Measurements from ENCODE around the gene CELF2.

Gene CELF2

DNA sequence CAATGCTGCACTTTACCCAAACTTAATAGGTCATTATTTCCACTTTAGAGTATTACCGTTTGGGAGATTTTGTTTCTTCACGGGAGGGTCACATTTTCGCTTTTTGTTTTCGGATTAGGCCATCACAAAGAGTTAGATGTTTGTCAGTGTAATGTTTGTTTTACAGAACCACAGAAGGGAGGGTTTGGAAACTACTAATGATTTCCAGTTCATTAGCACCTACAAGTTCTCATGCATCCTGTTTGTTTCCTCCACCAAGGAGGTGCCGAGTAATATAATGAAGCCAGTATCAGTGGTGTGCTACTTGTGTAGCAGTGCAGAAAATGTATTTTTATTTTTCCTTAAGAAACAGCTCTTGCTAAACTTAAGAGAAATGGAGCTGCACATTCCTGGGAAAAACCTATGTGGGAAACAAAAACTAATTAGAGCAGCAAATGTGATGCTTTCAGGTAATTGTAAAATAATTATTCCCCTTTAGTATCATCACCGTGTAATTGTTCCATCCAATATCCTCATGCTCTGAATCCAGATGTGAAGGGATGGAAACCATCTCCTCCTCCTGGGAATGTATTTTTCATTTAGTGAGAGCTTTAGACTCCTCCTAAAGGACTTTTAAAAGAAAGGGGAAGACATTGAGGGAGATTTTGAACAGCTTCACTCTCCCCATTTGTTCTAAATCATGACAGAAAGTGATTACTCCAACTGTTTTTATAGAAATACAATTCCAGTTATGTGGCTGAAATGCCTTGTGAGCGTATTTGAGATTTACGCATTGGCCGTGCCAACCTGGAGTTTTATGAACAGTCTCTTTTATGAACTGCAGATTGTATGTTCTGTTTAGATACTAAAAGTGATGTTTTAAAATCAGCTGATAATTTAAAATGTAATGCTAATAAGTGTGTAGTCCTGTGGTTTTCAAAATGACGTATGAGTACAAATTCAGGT, 5.6 kb downstream of the CELF2 start:
- DNase-seq = no peak

DNA sequence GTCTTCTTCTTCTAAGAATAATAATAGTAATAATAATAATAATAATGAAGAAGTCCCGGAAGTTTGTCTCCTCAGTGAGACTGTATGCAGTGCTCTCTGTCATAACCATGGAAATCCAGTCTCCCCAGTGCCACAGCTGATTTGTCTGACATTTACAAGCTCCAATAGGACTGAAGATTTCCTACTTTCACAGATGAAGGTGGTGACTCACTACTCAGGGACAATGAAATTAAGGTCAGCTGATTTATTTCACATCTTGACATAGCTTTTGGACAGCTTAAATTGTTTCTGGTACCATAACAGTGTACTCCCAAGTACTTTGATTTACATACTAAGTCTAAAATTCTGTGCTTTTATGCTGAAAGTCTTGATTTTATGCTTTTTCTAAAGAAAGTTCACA, 6.9 kb downstream of the CELF2 start:
- DNase-seq = peak; percentile 48 to 59

DNA sequence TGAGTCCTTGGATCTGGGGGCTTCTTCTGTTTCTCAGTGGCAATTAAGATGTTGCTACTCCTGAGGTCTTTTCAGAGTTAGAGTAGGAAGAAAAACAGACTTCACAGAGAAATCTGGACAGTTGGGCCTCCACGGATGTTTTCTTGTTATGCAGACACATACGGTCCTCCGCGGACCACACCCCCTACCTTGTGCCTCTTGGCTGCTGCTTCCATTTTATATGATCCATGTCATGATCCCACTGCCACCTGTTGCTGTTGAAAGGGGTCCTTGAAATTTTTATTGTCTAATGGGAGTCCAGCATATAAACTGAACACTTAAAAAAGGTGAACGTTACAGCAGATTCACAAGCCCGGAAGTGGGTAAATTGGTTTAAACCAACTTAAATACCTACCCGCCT, 8.3 kb downstream of the CELF2 start:
- DNase-seq = no peak

DNA sequence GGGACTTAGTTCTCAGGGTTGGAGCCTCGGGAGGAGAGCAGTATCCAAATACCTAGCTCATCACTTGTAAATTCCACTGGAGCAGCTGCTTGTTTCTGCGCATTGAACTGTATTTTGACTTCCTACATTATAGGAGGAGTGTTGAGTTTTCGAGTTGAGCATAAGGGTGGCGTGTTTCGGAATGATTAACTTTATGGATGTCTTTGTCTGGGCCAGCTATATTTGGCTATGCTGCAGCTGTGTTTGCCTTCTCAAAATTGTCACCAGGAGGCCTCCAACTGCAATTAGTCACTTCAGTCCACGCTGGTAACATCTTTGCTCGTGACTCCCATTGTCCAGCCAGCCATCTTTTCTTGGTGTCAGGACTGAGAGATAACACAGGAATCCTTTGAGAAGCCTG, 9.1 kb downstream of the CELF2 start:
- no peak for DNase-seq

DNA sequence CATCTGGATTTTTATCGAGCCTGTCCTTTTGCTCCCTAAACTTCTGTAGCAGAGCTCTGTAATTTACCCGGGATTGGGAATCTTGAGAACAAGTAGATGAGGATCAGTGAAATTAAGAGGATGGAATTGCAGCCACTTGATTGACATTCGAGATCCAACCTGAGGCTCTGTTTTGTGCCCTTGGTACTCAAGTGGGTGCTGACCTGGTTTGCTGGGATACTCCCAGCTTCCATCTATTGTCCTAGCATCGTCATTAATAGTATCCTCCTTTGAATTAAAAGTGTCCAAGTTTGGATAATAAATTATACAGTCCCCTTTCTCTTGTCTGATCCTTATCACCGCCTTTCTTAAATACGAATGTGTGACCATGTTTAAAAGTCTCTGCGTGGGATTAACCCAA, 17.1 kb downstream of the CELF2 start:
- DNase-seq = no peak

DNA sequence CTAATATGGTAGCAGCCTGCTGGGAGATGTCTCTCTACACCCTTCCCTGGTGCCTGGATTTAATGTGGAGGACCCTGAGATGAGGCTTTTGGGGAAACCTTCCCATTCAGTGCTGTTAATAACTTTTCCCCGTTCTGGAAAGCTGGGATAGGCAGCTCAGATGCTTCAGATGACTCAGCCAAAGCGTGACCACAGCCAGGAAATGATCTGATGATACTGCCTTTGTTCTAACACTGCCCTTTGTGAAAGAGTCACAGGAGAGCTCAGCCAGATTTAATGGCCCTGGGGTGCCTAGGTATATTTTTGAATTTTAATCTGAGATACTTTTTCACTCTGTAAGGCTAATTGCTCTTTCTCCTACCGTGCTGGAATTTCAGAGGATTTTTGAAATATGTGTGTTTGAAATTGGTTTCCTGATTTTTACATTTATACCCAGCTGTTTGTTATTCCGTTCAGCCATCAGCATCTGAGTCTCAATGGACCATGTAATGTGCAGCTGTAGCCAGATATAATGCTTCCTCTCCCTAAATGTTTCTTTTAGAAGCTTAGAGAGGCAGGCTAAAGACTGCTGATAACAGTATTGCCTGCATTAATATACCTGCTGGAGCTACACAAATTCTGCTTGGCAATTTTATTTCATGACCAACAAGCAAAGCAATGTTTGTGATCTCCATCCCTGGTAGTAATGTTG, 17.8 kb downstream of the CELF2 start:
- DNase-seq = no peak

DNA sequence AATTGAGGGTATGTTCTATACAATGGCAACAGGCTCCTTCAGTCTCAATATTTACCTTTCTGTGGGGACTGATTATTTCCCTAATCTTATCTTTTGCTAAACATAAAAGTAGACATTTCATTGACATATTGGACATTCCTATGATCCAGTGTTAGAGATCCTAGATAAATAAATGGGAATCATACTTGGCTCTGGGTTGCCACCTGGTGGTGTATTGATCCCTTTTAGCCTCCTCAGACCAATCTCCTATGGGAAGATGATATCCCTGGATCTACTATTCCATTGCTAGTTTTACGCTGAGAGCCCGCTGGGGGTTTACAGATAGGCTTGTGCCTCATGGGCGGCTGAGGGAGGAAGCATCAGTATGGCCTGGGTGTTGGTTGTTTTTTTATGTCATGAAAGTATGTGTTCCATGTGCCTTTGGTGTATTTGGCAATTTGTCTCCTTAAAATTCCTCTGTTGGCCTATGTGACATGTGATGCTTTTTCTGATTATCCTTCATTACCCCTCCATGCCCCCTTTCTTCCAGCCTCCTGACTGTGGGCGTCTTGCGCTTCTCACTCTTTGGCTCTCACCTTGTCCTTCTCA, 18.8 kb downstream of the CELF2 start:
- DNase-seq = peak in 1 of 2 donors; percentile 48

DNA sequence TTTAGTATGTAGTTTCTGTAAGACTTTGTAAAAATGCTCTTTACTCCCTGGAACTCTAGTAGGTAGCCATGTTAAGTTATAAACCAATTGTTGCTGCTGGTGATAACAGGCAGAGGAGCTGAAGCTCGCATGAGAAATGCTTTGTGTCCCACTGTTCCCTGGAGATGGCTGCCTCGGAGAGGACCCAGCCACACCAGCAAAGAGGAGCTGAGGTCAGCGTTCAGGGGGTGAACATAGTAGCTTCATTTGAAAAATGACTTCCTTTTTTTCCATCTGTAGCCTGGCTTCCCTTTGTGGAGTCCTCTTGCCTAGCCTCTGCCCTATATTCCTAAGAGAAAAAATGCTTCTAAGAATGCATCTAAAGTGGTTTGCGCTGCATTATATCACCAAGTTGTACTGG, 20.3 kb downstream of the CELF2 start:
- no peak for DNase-seq

DNA sequence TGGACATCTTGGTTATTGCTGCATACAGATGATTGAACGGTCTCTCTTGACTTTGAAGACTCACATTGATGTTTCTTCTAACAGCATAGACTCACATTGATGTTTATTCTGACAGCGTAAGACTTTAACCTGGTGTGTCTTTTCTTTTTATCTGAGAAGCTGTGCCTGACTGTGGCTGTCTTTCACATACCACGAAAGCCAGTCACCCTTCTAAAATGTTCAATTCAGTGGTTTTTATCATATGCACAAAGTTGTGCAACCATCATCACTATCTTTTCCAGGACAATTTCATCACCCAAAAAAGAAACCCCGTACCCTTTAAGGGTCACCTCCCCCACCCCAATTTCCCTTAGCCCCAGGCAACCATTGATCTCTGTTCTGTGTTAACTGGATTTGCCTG, 24.7 kb downstream of the CELF2 start:
- no peak for DNase-seq

DNA sequence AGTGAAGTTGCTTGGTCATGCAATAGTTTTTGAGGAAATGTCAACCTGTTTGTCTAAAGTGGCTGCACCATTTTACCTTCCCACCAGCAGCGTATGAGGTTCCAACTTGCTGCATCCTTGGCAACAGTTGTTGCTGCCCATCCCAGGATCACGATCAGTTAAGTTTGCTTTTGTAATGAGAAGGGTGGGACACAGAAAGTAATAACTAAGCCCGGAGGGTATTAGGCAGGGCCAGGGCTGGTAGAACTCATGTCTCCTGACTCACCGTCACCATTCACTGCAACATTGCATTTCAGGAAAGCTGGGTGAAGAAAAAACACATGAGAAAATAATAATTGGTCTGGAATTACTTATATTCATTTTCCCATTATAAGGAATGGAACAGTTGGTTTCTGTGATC, 25.4 kb downstream of the CELF2 start:
- DNase-seq = no peak

DNA sequence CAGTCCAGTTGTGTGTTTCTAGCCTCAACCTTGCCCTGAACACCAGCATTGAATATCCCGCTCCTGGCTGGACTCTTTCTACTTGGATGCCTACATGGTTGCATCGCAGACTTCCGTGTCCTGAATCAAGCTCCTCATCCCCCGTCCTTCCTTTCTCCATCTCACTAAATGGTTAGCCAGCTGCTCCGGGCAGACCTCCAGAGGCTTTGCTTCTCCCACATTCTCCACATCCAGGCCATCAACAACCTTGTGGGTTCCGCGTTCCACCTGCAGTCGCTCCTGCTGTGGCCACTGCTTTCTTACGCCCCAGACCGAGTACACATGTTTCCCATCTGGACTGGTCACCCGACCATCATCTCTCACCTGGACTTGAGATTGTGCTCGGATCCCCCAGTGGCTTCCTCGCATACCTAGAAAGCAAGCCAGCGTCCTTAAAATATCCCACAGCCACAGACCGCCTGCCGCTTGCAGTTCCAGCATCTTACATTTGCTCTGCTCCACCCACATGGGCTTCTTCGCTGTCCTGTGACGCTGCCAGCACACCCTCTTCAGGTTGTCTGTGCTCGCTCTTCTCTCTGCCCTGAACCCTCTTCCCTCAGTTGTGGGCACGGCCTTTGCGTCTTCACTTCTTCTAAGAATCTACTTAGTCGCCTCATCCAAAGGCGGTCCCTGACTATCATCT, 25.9 kb downstream of the CELF2 start:
- DNase-seq = no peak

DNA sequence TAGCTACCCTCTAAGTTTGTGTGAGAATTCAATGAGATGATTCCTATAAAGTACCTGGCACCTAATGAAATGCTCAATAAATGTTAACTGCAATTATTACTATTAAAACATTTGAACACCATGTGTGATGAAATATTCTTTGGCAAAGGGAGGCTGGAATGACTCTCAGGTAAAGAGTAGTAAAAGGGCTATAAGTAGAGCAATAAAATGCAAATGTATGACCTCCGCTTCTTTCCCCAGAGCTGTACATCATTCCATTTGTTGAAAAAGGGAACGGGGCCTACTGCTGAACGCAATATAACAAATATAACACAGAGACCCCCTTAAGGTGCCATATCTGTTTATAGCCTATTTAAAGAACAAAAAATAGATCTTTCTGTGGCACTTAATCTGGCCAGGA, 27.8 kb downstream of the CELF2 start:
- no peak for DNase-seq

DNA sequence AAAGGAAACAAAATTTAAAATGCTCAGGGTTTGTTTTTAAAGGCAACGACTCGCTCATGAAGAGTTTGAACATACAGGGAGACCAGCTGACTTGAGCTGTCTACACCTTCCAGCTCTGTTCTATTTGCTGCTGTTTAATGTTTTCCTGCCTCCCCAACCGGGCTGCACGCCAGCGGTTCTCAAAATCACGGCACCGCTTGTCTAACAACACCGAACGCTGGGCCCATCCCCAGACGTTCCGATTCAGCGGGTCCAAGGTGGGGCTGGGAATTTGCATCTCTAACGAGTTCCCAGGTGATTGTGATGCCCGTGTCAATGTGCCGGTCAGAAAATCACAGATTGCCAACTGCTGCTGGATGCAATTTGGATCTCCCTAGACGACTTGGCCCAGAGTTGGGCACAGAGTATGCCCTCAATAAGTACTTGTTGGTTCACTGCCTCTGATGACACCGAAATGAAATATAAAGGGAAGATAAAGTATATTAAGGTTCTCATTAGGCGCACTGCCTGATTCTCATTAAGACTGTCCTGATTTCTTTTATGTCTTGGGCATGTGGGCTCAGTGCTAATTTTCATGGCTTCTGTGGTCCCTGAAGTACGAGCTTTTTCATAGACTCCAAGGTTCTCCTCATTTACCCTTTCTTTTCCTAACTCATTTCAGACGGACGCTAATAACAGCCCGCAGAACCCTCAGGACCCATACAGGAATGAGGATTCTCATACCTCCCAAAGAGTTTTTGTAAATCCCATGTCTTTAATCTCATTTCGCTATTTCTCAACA, 28.5 kb downstream of the CELF2 start:
- DNase-seq = no peak

DNA sequence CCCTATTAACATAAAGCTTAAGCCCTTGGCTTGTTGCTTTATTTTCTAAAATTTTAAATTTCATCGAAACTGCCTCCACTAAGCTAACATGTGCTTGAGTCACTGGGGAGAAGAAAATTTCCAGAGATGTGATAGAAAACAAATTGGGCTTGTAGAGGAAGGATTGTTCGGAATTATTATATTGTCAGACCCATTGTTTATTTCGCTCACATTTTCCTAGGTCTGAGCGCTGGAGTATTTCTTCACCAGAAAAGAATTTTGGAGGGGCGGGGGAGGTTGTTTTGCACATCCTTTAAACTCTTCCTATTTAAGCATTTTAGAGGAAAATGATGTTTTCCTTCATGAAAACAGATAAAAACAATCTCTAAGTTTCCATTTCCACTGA, 29.1 kb downstream of the CELF2 start:
- DNase-seq = no peak

DNA sequence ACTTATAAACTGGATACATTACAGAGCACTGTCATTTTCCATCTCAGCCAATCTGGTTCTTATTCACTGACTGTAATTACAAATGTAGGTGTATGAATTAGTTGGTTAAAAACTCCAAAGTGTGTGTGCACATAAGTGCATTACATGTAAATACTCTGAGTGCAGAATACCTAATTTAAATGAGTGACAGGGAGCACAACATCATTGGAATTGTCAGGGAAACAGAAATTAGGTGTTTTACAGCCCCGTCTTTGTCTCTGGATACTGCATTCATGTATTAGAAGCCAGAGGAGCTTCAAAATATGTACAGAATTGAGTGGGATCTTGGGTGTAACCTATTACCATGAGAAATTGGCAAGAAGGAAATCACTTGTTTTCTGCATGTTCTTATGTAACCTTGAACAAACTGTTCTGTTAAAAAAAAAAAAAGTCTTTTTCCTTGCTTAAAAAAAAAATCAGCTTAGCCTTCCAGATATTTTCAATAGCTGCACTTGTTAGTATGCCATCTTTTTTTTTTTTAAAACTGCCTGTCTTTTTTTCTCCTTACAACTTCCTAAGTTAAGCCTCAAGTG, 31.1 kb downstream of the CELF2 start:
- no peak for DNase-seq

DNA sequence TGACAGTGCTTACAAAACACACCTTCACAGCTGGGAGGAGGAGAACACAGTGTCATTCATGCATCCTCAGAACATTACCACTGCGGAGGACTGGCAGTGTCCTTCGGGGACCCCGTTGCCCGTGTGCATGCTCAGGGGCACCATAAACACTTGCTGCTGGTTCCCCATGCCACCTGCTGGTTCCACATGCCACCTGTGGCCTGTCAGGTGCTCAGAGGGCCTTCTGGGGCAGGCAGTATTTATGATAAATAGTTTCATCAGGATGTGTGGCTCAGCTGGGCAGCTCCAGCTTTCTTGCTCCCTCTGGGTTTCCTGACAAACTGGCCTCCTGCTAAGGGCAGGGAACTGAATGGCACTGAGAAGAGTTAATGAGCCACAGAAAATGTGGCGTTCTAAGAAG, 32.1 kb downstream of the CELF2 start:
- no peak for DNase-seq

DNA sequence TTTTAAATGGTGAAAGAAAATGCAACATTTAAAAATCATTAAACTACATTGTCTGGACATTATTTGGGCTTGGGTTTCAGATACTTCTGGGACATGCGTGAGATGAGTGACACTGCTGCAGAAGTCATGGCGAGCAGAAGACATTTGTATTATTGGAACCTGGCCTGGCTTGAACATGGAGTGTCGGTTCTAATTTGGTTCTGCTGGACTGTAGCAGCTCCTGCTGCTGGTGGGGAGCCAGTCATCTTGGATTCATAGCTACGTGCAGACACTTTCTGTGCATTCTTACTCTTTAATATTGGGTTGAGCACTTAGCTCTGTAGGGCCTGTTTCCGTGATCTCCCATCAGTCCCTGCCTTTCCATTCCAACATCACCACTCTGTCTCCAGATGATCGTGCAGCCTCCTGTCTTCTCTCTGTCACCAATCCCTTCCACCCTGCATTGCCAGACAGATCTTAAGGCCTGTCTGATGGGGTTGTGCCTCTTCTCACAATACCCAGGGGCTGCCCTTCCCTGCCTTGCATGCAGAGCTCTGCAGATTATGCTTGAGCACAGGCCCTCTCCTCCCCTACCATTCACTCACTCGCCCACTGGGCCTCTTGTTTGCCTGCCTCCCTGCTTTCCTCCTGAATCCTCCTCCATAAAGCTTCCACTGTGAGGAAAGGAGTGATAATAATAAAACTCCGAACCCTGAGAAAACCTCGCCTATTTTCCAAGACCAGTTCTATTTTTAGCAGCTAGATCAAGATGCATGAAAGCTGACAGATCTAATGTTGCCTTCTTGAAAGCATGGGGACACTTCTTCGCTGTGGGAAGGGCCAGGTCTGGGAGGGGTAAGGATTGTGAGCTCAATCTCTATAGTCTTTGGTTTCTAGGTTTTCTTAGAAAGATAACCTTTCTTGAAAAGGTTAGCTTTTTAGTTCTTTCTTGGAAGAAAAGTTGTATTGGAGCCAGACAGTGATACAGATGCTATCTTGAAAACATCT, 32.9 kb downstream of the CELF2 start:
- DNase-seq = no peak

DNA sequence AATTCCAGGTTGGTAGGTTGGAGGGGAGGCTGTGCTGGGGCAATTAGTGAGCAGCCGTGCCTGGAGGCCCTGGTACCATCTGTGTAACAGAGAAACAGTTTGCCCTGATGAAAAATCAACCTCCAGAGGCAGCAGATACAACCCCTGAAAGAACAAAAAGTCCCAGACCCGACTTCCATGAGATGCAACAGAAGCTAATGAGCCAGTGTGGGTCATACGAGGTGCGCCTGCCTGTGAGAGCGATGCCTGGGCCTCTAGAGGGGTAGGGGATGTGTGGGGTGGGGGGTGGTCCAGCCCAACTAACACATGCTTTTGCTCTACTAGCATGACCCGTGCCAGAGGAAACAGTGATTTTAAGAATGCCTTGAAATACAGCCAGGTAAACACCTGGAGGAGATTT, 39.3 kb downstream of the CELF2 start:
- DNase-seq = no peak

DNA sequence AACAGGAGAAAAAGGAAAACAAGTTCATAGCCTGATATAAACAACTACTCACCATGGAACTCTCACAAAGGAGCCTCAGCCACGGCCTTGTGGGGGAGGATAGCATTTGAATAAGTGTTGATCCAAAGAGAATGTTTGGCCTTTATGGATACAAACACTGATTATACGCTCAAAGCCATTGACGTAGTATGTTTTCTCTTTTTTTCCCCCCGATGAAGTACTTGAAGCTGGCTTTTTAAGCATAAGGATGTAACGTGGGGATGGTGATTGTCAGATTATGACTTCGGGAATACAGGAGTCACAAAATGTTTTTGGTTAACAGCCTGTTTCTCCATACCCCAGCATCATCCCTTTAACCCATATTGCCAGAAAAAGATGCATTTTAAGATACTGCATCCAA, 39.8 kb downstream of the CELF2 start:
- no peak for DNase-seq

DNA sequence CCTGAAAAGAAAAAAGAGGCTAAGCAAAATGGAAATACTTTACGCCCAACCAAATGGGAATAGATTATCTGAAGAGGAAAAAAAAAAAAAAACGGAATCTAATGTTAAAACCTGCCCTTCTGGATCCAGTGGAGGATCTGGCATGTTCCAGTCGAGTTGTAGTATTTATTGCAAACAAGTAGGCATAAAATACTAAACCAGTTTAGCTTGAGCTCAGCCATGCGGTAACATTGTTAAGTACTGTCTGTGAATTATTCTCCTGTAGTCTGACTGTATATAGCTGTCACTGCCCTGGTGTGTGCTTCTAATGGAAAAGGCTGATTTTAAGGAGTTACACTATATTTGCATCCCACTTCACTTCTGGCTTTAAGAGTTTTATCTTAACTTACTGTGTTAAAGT, 40.3 kb downstream of the CELF2 start:
- DNase-seq = no peak

DNA sequence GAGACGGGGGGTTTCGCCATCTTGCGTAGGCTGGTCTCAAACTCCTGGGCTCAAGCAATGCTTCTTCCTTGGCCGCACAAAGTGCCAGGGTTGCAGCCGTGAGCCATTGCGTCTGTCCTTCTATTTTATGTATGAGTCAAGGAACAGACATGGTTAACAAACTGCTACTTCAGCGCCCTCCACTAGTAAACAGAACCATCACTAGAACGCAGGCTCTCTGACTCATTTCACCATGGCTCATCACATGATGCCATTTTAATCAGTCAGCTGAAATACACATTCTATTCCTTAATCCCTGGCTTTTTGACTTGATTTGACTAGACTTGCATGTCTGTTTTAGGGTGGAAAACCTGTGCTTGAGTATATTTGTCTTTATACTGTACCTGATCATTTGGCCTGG, 41.3 kb downstream of the CELF2 start:
- DNase-seq = no peak

Measured in inflammatory macrophage treated with lipopolysaccharide for 1 hour (primary cell).